Measurements from ENCODE around the gene VILL.
"Not testable (repeated sequence)": the region's sequence is repeated elsewhere in the genome, so short reads cannot be mapped to it uniquely, and the experiment has no call there.

The VILL gene

DNA sequence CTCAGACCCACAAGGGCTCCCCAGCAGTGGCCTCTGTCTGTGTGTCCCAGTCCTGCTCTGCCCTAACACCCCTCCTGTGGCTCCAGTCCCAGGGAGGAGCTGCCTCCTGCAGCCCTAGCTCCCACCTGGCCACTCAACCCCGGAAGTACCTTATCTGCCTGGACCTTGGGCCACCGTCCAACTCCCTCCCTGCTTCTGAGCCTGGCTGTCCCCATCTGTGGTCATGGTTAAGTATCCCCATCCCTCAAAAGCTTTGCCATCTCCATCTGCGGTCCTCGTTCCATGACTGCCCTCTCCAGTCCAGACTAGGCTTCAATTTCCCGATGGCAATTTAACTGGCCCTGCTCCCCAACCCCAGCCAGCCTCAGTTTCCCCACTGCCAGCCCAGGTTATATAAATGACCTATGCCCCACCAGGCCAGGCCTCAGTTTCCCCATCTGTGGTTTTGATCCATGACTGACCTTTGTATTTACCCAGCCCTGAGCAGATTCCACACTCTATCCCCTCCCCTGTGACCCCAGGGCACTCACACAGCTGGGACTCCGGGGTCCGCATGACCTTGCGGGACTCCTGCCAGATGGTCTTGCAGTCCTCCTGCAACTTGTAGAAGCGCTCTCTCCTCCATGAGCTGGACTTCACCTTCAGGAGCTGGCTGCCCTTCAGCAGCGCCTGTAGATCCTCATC lies 29.2 kb downstream of the VILL start:
- no peak for DNase-seq

GRCh38 chr3:38020342-38020726 lies 29.7 kb downstream of the VILL start:
- no peak for DNase-seq

- DNase-seq: no peak
Observed at GRCh38 chr3:38021196-38021595, 30.6 kb downstream of the VILL start.

- DNase-seq: no peak
Observed at GRCh38 chr3:38022301-38022700, 31.7 kb downstream of the VILL start.

GRCh38 chr3:38022896-38023709 lies 32.5 kb downstream of the VILL start:
- DNase-seq: no peak

- no peak for DNase-seq
Observed at GRCh38 chr3:38026856-38027255, 36.3 kb downstream of the VILL start.

DNA sequence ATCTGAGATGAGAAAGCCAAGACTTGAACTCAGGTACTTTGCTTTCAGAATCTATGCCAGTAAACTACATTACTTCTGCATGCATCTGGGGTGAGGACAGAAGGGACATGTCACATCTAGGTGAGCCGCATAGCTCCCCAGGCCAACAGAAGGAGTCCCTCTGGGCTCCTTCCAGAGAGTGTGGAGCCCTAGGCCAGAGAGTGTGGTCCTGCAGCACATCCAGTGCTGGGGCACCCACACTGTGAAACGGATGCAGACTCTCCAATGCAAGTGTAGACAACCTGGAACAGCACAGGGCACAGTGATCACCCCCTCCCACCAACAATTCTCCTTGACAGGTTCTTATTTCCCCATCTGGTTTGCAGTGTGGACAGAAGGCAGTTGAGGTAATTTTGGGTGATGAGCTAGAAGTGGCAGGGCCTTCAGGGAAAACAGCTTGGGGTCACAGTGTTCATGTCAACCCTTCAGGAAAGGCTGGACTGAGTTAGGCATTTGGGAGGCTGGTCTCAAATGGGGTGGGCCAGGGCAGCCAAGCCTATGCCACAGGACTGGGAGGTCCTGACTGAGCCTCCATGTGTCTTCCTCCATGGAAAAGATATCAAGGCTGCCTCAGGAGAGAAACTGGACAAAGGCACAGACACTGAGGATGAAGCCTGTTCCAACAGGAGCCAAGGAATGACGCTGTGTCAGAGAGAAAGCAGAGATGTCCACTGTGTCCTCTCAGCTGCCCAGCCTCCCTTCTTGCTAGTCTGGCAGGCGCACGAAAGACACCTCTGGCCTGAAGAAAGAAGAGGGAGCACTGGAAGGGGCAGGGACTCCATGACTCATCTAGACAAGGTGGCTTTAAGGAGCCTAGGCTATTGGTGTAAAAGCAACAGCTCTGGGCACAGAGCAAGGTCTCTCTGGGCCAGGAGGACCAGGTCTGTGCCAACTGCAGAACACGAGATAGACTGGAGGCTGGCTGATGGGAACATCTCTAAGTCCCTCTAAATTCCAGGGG lies 37.2 kb downstream of the VILL start:
- no peak for DNase-seq

DNA sequence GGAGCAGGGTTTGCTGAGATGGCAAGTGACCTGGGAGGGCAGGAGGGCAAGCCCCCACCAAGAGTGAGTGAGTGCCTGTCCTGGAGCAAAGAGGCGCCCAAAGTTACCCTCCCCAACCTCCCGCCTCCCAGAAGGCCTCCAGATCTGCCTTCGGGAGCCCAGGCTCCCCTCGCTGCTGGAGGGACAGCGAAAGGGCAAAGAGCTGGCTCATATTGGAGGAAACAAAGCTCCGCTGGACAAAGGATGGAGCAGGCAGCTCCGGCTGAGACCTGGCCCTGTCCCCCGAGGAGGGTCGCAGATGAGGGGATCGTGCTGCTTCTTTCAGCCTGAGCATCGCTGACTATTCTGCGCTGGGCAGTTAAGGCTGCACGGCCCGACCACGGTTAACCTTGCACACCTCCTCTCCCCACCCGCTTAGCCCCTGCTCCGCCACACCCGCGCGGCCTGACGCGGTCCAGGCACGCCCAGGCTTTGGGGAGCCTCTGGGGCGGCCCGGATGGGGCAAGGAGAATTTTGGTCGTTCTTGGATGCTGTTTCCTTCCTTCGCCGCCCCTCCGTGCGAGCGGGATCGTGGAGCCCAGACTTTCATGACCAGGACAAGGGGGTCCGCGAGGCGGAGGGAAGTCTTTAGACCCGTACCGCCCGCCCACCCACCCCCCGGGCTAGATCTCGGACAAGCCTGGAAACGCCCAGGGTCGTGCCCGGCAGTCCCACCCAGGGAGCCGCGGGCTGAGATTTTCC lies 38.2 kb downstream of the VILL start:
- no peak for DNase-seq

GRCh38 chr3:38029400-38030125 lies 39.0 kb downstream of the VILL start, which contains the start of gene PLCD1:
Gene PLCD1 (minus strand): TSS chr3:38029642. CDS start chr3:38029539, 103 bp downstream.
- no peak for DNase-seq

DNA sequence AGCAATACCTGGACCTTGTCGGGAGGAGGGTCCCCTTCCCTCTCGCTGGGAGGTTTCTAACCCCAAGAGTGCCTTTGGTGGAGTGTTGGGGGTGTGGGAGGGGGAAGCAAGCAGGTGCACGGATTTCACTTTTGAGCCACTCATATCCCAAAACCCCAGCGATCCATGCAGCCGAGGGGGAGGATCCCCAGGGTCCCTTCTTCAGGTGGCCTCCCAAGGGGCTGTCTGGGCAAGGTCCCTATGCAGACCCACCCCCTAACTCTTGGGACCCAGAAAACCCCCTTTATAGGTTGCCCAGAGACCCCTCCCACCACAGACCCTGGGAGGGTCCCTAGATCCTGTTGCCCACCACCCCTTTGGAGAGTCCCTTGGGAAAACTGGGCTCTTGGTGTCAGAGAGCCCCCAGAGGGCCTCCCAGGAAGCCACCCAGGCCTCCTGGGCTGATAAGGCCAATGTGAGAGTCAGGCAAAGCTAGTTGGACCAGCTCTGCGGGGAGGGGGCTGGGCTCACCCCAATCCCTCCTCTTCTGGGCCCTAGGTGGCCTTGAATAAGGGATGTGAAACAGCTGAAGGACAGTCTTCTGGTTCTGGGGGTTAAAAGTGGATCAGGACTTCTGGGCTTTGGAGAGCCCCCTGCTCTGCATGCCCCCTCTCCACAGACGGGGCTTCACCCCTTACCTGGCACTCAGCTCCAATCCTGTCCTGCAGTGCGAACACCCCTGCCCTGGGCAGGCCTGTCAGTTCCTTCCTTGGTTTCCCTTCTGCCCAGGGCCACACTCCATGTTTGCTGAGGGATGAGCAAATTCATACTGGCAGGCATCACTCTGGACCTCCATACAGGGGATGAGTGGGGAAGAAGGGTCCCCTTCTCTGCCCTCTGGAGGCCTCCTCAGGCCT lies 39.8 kb downstream of the VILL start:
- no peak for DNase-seq

DNA sequence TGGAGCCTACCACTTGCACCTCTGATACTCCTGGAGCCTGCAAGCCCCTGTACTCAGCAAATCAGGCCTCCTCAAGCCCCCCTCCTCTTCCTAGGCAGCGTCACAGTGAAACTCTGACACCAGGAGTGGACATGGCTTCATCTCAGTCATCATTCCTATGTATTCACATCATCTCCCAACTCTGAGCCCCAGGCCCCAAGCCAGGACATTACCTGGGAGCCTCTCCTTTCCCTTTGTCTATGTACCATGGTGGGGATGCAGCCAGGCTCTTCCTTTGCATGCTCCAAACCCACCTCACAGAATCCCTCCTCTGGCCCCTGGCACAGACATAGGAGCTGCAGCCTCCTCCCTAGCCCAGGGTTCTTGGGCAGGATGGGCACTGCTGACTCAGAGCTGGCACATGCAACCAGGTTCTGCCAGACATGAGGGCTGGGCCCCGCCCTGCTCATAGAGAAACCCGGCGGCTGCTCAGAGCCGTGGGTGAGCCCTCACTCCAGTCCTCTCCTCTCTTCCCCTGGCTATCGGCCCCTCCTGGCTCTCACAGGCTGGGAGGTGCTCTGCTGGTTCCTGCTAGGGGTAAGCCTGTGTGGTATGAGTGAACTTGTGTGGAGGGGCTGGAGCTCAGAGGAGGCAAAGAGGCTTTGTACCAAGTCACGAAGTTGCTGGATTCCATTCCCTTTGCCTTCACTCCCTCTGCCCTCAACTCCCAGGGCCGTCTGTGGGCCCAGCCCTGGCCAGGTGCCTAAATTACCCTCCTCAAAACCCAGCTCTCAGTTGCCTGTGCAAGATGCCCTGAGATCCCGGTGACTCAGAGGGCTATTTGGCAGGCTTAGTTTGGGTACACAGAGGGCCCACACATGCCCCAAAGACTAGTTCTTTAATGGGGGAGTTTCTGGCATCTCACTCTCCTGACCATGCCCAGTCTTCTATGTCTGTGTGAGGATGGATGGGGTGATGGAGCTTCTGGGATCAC lies 40.7 kb downstream of the VILL start:
- DNase-seq: no peak

GRCh38 chr3:38032328-38032865 lies 41.8 kb downstream of the VILL start:
- DNase-seq: no peak

- not testable (repeated sequence) for DNase-seq
Observed at GRCh38 chr3:38033586-38033985, 43.0 kb downstream of the VILL start.

- DNase-seq: not testable (repeated sequence)
Observed at GRCh38 chr3:38034335-38034734, 43.7 kb downstream of the VILL start.

GRCh38 chr3:38036286-38036685 lies 45.7 kb downstream of the VILL start:
- no peak for DNase-seq

DNA sequence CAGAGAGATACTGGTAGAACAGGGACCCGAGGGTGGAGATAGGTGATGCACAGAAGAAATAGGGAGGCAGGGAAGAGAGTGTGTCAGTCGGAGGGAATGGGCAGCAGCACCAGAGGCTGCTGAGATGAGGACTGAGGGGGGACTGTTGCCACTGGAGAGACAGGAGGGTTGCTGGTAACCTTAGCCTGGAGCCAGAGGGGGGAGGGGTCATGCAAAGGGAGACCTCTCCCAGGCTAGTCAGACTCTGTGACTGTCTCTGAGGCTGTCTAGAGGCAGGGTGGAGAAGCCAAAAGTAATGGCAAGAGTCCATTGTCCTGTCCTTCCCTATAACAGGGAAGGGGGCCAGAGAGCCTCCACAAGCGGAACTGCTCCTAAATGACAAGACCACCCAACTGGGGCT lies 46.3 kb downstream of the VILL start:
- DNase-seq: no peak

GRCh38 chr3:38038447-38038911 lies 47.9 kb downstream of the VILL start:
- DNase-seq: no peak

GRCh38 chr3:38039101-38039898 lies 48.7 kb downstream of the VILL start, which contains the start of gene DLEC1:
Gene DLEC1 (plus strand): TSS chr3:38039208. CDS start chr3:38039226, 18 bp downstream.
- DNase-seq: no peak

Measured in GDM1 (cell line).